SK-N-SH (cell line): Measurements from ENCODE around the gene FGFRL1.

ENCODE experiments used
- CHD2 ChIP-seq: fragments of 150-350 bp; IDR thresholded peaks from 2 replicates; pipeline ENCODE4 v1.6.1; 2018; ENCODE audit warnings: low read length; ENCODE audit not compliant: partially characterized antibody
- CTCF ChIP-seq: fragments of 200-600 bp; sonication (generic); IDR thresholded peaks from 2 replicates; pipeline ENCODE4 v1.6.1; 2017; ENCODE audit warnings: antibody characterized with exemption, mild to moderate bottlenecking, moderate library complexity
- SMC3 ChIP-seq: IDR thresholded peaks from 2 replicates; pipeline ENCODE4 v1.6.1; 2012; ENCODE audit warnings: low read depth, low read length, improper control_type of control experiment
- TF ChIP-seq, protein P1 (sequence below): IDR thresholded peaks from 2 replicates; pipeline ENCODE4 v1.6.1; 2012; ENCODE audit warnings: mild to moderate bottlenecking, low read depth, low read length, moderate library complexity
- TF ChIP-seq, protein P2 (sequence below): fragments of 150-350 bp; IDR thresholded peaks from 2 replicates; pipeline ENCODE4 v1.6.1; 2016; ENCODE audit warnings: mild to moderate bottlenecking, low read depth, low read length
- TF ChIP-seq, protein P3 (sequence below): IDR thresholded peaks from 2 replicates; pipeline ENCODE4; 2012

- TF ChIP-seq CTCF (peak; percentile 58), SMC3 (peak; percentile 31; the same call in 1 of the 2 replicates), CHD2 (peak; percentile 20)
- TF ChIP-seq, protein P1, sequence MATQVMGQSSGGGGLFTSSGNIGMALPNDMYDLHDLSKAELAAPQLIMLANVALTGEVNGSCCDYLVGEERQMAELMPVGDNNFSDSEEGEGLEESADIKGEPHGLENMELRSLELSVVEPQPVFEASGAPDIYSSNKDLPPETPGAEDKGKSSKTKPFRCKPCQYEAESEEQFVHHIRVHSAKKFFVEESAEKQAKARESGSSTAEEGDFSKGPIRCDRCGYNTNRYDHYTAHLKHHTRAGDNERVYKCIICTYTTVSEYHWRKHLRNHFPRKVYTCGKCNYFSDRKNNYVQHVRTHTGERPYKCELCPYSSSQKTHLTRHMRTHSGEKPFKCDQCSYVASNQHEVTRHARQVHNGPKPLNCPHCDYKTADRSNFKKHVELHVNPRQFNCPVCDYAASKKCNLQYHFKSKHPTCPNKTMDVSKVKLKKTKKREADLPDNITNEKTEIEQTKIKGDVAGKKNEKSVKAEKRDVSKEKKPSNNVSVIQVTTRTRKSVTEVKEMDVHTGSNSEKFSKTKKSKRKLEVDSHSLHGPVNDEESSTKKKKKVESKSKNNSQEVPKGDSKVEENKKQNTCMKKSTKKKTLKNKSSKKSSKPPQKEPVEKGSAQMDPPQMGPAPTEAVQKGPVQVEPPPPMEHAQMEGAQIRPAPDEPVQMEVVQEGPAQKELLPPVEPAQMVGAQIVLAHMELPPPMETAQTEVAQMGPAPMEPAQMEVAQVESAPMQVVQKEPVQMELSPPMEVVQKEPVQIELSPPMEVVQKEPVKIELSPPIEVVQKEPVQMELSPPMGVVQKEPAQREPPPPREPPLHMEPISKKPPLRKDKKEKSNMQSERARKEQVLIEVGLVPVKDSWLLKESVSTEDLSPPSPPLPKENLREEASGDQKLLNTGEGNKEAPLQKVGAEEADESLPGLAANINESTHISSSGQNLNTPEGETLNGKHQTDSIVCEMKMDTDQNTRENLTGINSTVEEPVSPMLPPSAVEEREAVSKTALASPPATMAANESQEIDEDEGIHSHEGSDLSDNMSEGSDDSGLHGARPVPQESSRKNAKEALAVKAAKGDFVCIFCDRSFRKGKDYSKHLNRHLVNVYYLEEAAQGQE: no peak
- TF ChIP-seq, protein P2, sequence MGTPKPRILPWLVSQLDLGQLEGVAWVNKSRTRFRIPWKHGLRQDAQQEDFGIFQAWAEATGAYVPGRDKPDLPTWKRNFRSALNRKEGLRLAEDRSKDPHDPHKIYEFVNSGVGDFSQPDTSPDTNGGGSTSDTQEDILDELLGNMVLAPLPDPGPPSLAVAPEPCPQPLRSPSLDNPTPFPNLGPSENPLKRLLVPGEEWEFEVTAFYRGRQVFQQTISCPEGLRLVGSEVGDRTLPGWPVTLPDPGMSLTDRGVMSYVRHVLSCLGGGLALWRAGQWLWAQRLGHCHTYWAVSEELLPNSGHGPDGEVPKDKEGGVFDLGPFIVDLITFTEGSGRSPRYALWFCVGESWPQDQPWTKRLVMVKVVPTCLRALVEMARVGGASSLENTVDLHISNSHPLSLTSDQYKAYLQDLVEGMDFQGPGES: no peak
- TF ChIP-seq, protein P3, sequence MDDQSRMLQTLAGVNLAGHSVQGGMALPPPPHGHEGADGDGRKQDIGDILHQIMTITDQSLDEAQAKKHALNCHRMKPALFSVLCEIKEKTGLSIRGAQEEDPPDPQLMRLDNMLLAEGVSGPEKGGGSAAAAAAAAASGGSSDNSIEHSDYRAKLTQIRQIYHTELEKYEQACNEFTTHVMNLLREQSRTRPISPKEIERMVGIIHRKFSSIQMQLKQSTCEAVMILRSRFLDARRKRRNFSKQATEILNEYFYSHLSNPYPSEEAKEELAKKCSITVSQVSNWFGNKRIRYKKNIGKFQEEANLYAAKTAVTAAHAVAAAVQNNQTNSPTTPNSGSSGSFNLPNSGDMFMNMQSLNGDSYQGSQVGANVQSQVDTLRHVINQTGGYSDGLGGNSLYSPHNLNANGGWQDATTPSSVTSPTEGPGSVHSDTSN: no peak
Measured at GRCh38 chr4:986879-987623, 24.4 kb upstream of the FGFRL1 start, which contains the start of gene IDUA.
